ENCODE results near the gene ZSCAN16.
A peak's percentile ranks its signal among the peaks of the same experiment; 100 is the strongest.

The ZSCAN16 gene

DNA sequence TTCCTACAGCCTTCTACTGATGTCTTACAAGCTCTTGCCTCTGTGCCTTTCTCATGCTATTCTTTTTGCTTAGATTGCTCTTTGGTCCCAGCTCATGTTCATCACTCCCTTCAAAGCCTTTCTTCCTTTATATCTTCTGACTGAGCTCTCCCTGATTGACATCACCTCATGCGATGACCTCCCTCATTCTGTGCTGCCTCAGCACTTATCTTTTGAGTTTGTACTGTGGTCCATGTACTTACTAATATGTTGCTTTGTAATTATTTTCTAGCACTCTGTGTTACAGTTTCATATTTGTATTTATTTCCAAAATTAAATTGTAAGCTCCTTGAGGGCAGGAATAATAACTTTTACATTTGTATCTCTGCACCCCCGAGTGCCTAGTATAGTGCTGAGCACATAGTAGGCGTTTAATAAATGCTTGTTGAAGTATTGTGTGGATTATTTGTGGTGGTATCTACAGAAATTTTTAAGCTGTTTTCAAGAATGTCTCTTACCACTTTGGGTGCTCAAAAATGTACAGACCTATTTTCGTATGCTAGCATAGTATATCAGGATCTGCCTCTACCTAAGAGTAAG, 34.7 kb downstream of the ZSCAN16 start:
- Histone ChIP-seq H3K9me3 (ENCODE audit: control insufficient read depth, low read length) (no peaks in the 10 kb centered on the region), H3K9ac (ENCODE audit: low read length) (no peak overlapping the region), H3K4me1 (ENCODE audit: control insufficient read depth, insufficient read depth, low read length) (no peaks in the 10 kb centered on the region), H3K4me3 (ENCODE audit: low read length) (no peak overlapping the region), H3K36me3 (ENCODE audit: control insufficient read depth, insufficient read depth, low read length) (peaks cover under 1% of the 10 kb centered on the region), H3K27me3 (ENCODE audit: control insufficient read depth, insufficient read depth, low read length) (no peaks in the 10 kb centered on the region)

DNA sequence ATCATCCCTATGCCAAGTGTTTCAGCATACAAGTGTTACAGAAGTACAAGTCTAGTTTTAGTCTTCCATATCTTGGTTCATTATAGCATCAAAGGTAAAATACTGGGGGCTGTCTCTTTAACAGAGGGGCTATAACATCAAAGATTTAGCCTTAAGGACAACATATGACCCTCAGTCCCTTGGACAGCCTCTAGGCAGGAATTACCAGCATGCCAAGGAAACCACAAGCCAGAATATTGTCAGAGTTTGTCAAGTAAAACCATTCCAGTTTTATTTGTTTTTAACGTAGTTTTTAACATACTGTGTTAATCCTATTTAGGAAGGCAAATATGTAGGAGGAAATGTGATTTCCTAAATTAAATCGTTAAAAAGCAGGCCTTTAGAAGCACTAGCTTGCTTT, 35.8 kb downstream of the ZSCAN16 start:
- no peaks in the 10 kb centered on the region for H3K36me3 ChIP-seq (ENCODE audit: control insufficient read depth, insufficient read depth, low read length)

DNA sequence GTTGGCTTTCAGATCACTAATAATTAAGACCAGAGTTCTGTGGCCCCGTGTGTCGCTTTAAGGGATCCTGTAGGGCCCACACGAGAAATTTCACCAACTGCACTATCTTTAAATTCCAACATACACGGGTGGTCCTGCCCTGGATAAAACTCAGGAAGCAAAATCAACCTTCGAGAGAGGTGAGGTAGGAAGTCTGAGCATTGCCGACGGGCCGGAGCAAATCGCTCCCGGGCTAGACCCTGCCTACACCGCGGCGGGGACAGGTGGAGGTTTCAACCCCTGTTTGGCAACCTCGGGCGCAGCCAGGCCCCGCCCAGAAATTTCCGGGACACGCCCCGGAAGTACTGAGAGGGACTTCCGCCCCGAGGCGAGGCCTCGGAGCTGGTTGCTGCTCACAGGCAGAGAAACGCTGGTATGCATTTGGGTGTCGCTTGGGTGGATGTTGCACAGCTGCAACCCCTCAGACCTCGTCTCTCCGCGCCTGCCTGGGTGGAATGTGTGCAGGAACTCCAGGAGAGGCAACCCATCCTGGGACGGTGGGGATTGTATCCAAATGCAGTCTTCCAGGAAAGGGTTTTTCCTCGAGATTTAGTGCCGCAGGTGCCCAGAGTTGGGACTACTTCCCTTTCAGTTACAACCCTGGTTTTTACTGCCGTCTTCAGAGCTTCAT, 37.1 kb downstream of the ZSCAN16 start:
- Histone ChIP-seq H3K9ac (ENCODE audit: low read length) (no peak overlapping the region), H3K4me1 (ENCODE audit: control insufficient read depth, insufficient read depth, low read length) (no peaks in the 10 kb centered on the region), H3K4me3 (ENCODE audit: low read length) (peak overlapping the region; percentile 62), H3K36me3 (ENCODE audit: control insufficient read depth, insufficient read depth, low read length) (no peaks in the 10 kb centered on the region), H3K9me3 (ENCODE audit: control insufficient read depth, low read length) (no peaks in the 10 kb centered on the region), H3K27me3 (ENCODE audit: control insufficient read depth, insufficient read depth, low read length) (no peaks in the 10 kb centered on the region)

More for the DNA sequence above, 35.8 kb downstream of the ZSCAN16 start:
- Histone ChIP-seq H3K4me1 (ENCODE audit: control insufficient read depth, insufficient read depth, low read length) (no peaks in the 10 kb centered on the region), H3K27me3 (ENCODE audit: control insufficient read depth, insufficient read depth, low read length) (no peaks in the 10 kb centered on the region), H3K9me3 (ENCODE audit: control insufficient read depth, low read length) (no peaks in the 10 kb centered on the region), H3K9ac (ENCODE audit: low read length) (no peak overlapping the region), H3K4me3 (ENCODE audit: low read length) (no peak overlapping the region)

DNA sequence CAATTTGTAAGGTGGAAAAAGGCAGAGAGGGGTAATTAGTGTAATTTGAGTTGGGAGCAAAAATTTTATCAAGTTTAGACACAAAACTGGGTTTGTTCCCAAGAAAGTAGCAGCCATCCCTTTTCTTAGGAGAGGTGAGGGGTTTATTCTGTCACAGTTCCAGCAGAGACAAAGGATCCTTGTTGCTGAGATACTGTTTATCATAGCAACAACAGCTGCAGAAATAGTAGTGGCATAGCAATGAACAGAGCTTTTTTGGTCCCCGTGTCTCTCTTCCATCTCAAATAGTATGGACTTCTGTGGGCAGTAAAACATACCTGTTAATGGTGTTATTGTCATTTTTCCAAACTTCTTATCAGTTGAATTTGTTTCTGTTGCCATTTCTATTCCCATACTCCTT, 41.2 kb downstream of the ZSCAN16 start:
- H3K4me1 ChIP-seq (ENCODE audit: control insufficient read depth, insufficient read depth, low read length): no peaks in the 10 kb centered on the region
- no peaks in the 10 kb centered on the region for H3K27me3 ChIP-seq (ENCODE audit: control insufficient read depth, insufficient read depth, low read length)
- no peaks in the 10 kb centered on the region for H3K36me3 ChIP-seq (ENCODE audit: control insufficient read depth, insufficient read depth, low read length)
- no peak overlapping the region for H3K4me3 ChIP-seq (ENCODE audit: low read length)
- H3K9ac ChIP-seq (ENCODE audit: low read length): no peak overlapping the region
- H3K9me3 ChIP-seq (ENCODE audit: control insufficient read depth, low read length): no peaks in the 10 kb centered on the region

DNA sequence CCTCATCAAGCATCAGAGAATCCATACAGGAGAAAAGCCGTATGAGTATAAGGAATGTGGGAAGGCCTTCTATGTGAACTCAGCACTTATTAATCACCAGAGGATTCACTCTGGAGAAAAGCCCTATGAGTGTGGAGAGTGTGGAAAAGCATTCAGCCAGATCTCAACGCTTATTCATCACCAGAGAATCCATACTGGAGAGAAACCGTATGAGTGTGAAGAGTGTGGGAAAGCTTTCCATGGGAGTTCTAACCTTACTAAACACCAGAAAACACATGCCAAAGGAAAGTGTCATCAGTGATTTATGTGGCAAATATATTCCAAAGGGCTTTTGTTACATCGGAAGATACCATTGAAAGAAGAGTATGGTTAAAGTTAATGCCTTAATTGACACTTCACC, 42.7 kb downstream of the ZSCAN16 start:
- Histone ChIP-seq H3K9ac (ENCODE audit: low read length) (no peak overlapping the region), H3K4me1 (ENCODE audit: control insufficient read depth, insufficient read depth, low read length) (no peaks in the 10 kb centered on the region), H3K4me3 (ENCODE audit: low read length) (no peak overlapping the region), H3K27me3 (ENCODE audit: control insufficient read depth, insufficient read depth, low read length) (no peaks in the 10 kb centered on the region), H3K36me3 (ENCODE audit: control insufficient read depth, insufficient read depth, low read length) (no peaks in the 10 kb centered on the region), H3K9me3 (ENCODE audit: control insufficient read depth, low read length) (no peaks in the 10 kb centered on the region)

DNA sequence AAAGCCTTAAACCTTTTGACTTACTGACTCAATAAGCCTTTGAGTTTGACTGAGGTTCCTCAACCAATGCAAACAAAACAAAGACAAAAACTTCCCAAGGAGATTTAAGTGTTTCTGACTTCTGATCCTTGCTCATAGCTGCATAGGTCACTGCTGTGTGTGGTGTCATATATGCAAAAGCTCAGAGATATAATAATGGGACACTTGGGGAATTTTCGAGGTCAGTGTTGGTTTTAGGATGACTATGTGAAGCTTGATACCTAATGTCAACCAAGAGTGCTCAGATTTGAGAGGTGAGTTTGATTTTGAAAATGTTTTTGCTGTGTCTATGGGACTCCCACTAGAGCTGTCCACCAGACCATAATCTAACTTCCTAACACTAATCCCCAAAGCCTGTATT, 43.5 kb downstream of the ZSCAN16 start:
- no peaks in the 10 kb centered on the region for H3K4me1 ChIP-seq (ENCODE audit: control insufficient read depth, insufficient read depth, low read length)
- no peaks in the 10 kb centered on the region for H3K36me3 ChIP-seq (ENCODE audit: control insufficient read depth, insufficient read depth, low read length)
- no peak overlapping the region for H3K4me3 ChIP-seq (ENCODE audit: low read length)
- H3K9ac ChIP-seq (ENCODE audit: low read length): no peak overlapping the region
- H3K9me3 ChIP-seq (ENCODE audit: control insufficient read depth, low read length): no peaks in the 10 kb centered on the region
- H3K27me3 ChIP-seq (ENCODE audit: control insufficient read depth, insufficient read depth, low read length): no peaks in the 10 kb centered on the region

DNA sequence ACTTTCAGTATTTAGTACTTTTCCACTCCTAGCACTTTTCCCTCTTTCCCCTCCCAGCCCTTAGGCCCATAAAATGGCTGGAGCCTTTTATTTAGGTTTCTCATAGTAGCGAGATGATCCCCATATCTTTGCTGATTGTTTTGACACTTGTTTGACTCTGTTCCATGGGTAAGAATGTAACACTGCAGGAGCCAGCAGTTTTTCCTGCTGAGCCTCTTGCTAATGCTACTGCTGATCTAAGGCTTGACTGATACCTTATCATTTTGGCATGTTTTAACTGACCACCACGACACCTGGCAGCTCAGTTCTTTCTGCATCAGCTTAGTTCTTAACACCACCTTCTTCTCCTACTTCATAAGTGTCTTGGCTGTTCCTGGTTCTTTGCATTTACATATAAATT, 46.9 kb downstream of the ZSCAN16 start:
- Histone ChIP-seq H3K4me3 (ENCODE audit: low read length) (no peak overlapping the region), H3K4me1 (ENCODE audit: control insufficient read depth, insufficient read depth, low read length) (no peaks in the 10 kb centered on the region), H3K36me3 (ENCODE audit: control insufficient read depth, insufficient read depth, low read length) (no peaks in the 10 kb centered on the region), H3K9ac (ENCODE audit: low read length) (no peak overlapping the region), H3K9me3 (ENCODE audit: control insufficient read depth, low read length) (no peaks in the 10 kb centered on the region), H3K27me3 (ENCODE audit: control insufficient read depth, insufficient read depth, low read length) (no peaks in the 10 kb centered on the region)

DNA sequence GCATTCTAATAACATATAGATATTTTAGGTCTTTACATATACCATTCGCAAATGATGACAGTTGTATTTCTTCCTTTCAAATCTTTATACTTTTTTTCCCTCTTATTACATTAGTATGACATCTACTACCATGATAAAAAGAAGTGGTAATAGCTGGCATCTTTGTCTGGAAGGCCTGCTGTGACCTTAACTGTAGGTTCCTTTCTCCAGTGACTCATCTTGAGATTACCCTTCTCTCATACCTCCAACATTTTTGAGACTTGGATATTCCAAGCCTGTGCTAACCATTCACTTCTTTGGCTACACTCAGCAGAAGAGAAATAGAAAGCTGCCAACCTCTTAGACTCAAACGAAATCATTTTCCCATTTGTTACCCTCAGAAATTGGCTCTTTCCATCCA, 47.6 kb downstream of the ZSCAN16 start:
- Histone ChIP-seq H3K4me3 (ENCODE audit: low read length) (no peak overlapping the region), H3K4me1 (ENCODE audit: control insufficient read depth, insufficient read depth, low read length) (no peaks in the 10 kb centered on the region), H3K36me3 (ENCODE audit: control insufficient read depth, insufficient read depth, low read length) (no peaks in the 10 kb centered on the region), H3K27me3 (ENCODE audit: control insufficient read depth, insufficient read depth, low read length) (no peaks in the 10 kb centered on the region), H3K9ac (ENCODE audit: low read length) (no peak overlapping the region), H3K9me3 (ENCODE audit: control insufficient read depth, low read length) (no peaks in the 10 kb centered on the region)

DNA sequence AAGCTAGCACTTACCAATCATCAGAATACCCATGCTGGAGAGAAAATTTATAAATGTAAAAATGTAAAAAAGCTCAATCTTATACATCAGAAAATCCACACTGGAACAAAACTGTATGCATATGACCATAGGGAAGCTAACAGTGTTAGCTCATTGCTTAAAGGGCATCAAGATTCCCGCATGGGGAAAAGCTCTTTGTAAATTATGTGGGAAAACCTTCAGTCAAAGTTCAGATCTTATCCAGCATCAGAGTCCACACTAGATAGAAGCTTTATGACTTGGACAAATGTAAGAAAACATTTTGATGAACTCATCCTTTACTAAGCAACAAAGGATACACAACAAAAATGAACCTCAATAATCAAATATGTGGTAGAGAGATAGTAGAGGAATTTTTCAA, 52.0 kb downstream of the ZSCAN16 start:
- no peaks in the 10 kb centered on the region for H3K4me1 ChIP-seq (ENCODE audit: control insufficient read depth, insufficient read depth, low read length)

More for the DNA sequence above, 52.0 kb downstream of the ZSCAN16 start:
- no peak overlapping the region for H3K9ac ChIP-seq (ENCODE audit: low read length)
- peaks cover 5% of the 10 kb centered on the region for H3K27me3 ChIP-seq (ENCODE audit: control insufficient read depth, insufficient read depth, low read length)
- no peaks in the 10 kb centered on the region for H3K36me3 ChIP-seq (ENCODE audit: control insufficient read depth, insufficient read depth, low read length)
- H3K4me3 ChIP-seq (ENCODE audit: low read length): no peak overlapping the region
- no peaks in the 10 kb centered on the region for H3K9me3 ChIP-seq (ENCODE audit: control insufficient read depth, low read length)
